Endothelial cell (in vitro differentiated cells): Measurements from ENCODE around the gene HECA. TPM values are rescaled to one million over a fixed set of nuclear protein-coding genes. Genes with fewer than 3 reads are reported as not detected.

Experiments
- DNase-seq: peaks from one replicate; pipeline ENCODE4 v3.0.0; 2021; ENCODE audit warnings: low spot score
- H3K27ac Mint-ChIP-seq: one replicate; pipeline ENCODE4 v1.8.0; 2021; ENCODE audit warnings: mixed read lengths, inconsistent platforms; ENCODE audit not compliant: unreplicated experiment
- H3K27me3 Mint-ChIP-seq: one replicate; pipeline ENCODE4 v1.8.0; 2021; ENCODE audit warnings: mild to moderate bottlenecking, moderate library complexity, mixed read lengths, inconsistent platforms; ENCODE audit not compliant: unreplicated experiment
- H3K36me3 Mint-ChIP-seq: one replicate; pipeline ENCODE4 v1.8.0; 2021; ENCODE audit warnings: mild to moderate bottlenecking, low read depth, mixed read lengths, inconsistent platforms; ENCODE audit not compliant: unreplicated experiment
- H3K4me1 Mint-ChIP-seq: one replicate; pipeline ENCODE4 v1.8.0; 2021; ENCODE audit warnings: mild to moderate bottlenecking, mixed read lengths, inconsistent platforms; ENCODE audit not compliant: unreplicated experiment
- H3K4me3 Mint-ChIP-seq: one replicate; pipeline ENCODE4 v1.8.0; 2021; ENCODE audit warnings: mild to moderate bottlenecking, mixed read lengths, inconsistent platforms; ENCODE audit not compliant: unreplicated experiment
- H3K9me3 Mint-ChIP-seq: one replicate; pipeline ENCODE4 v1.8.0; 2021; ENCODE audit warnings: mixed read lengths, inconsistent platforms; ENCODE audit not compliant: unreplicated experiment
- total RNA-seq: library from RNA; stranded (reverse); fragmentation: NEBNext Ultra II Directional; extraction: Animal tissue kit (Norgen Biotek cat#: 25700); gene quantifications from one replicate; pipeline ENCODE4 v1.2.1, GENCODE V29; 2021; ENCODE audit not compliant: unreplicated experiment
- TF ChIP-seq, protein P1 (sequence below): fragments of 200-600 bp; sonication (generic); IDR thresholded peaks from one replicate; pipeline ENCODE4 v1.5.0; 2021; ENCODE audit warnings: antibody characterized with exemption; ENCODE audit not compliant: unreplicated experiment

The HECA gene
- total RNA-seq, 1 donor from 2014 or later = 36.7 TPM

DNA sequence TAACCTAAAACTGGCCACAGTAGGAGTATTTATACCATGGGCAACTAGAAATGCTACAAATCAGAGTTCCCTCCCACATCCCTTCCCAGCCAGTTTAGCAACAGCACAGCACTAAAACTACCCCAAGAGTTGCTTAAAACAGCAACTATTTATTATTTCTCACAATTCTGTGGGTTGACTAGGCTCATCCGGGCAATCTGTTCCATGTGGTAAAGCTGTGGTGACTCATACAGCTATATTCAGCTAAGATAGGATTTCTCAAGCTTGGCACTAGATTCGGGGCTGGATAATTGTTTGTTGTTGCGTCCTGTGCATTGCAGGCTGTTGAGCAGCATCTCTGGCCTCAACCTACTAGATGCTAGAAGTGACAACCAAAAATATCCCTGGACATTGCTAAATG lies 8.6 kb upstream of the HECA start:
- no peak for DNase-seq
- H3K4me1 Mint-ChIP-seq = peaks cover 6% of the 10 kb centered on the region
- H3K4me3 Mint-ChIP-seq = no peak overlapping the region
- H3K36me3 Mint-ChIP-seq = no peaks in the 10 kb centered on the region
- no peaks in the 10 kb centered on the region for H3K9me3 Mint-ChIP-seq
- no peak overlapping the region for H3K27ac Mint-ChIP-seq
- TF ChIP-seq, protein P1, sequence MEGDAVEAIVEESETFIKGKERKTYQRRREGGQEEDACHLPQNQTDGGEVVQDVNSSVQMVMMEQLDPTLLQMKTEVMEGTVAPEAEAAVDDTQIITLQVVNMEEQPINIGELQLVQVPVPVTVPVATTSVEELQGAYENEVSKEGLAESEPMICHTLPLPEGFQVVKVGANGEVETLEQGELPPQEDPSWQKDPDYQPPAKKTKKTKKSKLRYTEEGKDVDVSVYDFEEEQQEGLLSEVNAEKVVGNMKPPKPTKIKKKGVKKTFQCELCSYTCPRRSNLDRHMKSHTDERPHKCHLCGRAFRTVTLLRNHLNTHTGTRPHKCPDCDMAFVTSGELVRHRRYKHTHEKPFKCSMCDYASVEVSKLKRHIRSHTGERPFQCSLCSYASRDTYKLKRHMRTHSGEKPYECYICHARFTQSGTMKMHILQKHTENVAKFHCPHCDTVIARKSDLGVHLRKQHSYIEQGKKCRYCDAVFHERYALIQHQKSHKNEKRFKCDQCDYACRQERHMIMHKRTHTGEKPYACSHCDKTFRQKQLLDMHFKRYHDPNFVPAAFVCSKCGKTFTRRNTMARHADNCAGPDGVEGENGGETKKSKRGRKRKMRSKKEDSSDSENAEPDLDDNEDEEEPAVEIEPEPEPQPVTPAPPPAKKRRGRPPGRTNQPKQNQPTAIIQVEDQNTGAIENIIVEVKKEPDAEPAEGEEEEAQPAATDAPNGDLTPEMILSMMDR = no peak
- no peaks in the 10 kb centered on the region for H3K27me3 Mint-ChIP-seq

DNA sequence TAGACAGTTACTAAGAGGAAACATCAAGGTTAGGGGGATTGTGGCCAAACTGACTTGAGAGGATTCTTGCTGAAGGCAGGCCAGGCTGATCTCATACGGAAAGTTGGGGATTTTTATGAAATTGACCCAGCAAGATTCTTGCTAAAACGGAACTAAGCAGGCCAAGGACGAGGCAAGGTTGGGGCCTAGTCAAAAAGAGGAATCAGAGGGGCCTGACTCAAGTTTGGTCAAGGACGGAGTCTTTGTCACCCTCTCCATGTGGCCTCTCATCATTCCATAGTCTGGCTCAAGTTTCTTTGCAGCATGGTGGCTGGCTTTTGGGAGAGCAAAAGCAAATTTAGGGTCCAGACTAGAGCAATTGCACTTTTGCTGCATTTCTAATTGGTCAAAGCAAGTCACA lies 7.9 kb upstream of the HECA start:
- Mint-ChIP-seq H3K4me1 (peaks cover 6% of the 10 kb centered on the region), H3K9me3 (no peaks in the 10 kb centered on the region), H3K4me3 (no peak overlapping the region), H3K36me3 (no peaks in the 10 kb centered on the region), H3K27me3 (no peaks in the 10 kb centered on the region), H3K27ac (no peak overlapping the region)
- no peak for DNase-seq
- TF ChIP-seq, protein P1 = no peak

DNA sequence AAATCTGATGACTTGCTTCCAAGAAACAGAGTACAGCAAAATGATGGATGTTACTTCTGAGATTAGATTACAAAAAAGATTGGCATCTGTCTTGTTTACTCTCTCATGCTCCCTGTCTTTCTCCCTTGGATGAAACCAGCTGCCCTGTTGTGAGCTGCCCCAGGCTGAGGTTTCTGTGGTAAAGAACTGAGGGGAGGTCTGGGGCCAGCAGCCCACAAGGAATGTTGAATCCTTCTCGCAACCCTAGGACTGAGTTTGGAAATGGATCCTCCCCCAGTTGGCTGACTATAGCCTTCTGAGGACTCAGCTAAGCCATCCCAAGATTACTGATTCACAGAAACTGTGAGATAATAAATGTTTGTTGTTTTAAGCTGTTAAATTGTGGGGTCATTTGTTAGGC lies 5.6 kb upstream of the HECA start:
- Mint-ChIP-seq H3K4me1 (peaks cover 9% of the 10 kb centered on the region), H3K9me3 (no peaks in the 10 kb centered on the region), H3K4me3 (no peak overlapping the region), H3K27me3 (peaks cover under 1% of the 10 kb centered on the region), H3K36me3 (peaks cover 4% of the 10 kb centered on the region), H3K27ac (no peak overlapping the region)
- DNase-seq = no peak
- TF ChIP-seq, protein P1 = no peak

DNA sequence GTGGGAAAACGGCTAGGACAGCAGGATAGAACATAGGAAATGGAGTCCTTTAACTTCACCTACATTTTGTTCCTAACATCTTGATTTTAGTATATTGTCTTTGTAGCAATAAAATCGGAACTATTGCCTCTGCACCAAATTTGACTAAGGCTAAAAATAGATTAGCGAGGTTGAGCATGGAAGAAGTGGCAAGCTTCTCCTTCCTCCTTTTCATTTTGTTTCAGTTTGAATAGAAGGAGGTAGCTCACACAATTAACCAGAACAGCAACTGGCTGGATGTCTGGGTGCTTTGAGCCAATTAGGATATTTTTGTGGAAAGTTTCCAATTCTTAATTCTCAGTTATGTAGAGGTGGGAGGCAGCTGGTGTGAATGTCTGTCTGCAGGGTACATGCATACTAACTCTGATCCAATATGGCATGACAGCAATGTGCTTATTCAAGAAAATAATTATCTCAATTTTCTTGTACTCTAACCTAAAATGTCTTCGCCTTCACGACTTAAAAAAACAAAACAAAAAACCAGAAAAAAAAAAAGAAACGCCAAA lies 3.1 kb upstream of the HECA start:
- Mint-ChIP-seq H3K4me1 (peaks cover 10% of the 10 kb centered on the region), H3K36me3 (peaks cover 10% of the 10 kb centered on the region), H3K27ac (no peak overlapping the region), H3K9me3 (no peaks in the 10 kb centered on the region), H3K4me3 (no peak overlapping the region), H3K27me3 (peaks cover 5% of the 10 kb centered on the region)
- TF ChIP-seq, protein P1 = no peak
- no peak for DNase-seq

DNA sequence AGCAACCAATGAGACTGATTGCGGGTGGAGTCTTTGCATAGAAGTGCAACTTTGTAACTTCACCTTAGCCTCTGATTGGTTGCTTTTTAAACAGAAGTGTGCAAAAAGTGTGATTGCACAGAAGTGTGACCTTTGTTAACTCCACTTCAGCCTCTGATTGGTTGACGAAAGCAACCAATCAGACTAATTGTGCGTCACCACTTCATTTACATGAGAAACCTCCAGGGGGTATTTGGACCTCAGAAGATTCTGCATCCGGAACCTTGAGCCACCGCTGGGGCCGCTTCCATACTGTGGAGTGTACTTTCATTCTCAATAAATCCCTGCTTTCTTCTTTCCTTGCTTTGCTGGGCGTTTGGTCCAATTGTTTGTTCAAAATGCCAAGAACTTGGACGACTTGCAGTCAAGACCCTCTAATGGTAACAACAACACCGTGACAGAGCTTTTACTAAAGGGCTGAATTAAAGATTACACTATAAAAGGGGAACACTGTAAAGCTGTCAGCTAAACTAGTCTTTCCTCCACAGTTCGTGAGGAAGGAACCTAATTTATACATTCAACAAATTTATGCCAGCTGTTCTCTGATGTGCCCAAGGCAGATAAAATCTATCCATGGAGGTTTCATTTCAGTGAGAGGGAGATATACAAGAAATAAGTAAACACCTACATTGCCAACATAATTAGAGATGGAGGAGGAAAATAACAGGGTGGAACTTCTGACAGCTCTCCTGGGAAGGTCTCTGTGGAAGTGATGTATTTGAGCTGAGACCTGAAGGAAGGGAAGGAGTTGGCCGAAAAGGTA lies 1.4 kb upstream of the HECA start:
- Mint-ChIP-seq H3K9me3 (no peaks in the 10 kb centered on the region), H3K36me3 (peaks cover 13% of the 10 kb centered on the region), H3K4me1 (peaks cover 25% of the 10 kb centered on the region), H3K27me3 (peaks cover 5% of the 10 kb centered on the region), H3K27ac (peak overlapping the region; percentile 70), H3K4me3 (peak overlapping the region; percentile 86)
- TF ChIP-seq, protein P1 = no peak
- no peak for DNase-seq
